Panc1 (cell line): ENCODE measurements around the gene FRMPD1.

Experiments
- CTCF ChIP-seq: fragments of 450-650 bp; IDR thresholded peaks from 2 replicates; pipeline ENCODE4 v1.5.1; 2017; ENCODE audit warnings: mild to moderate bottlenecking
- POLR2AphosphoS5 ChIP-seq: IDR thresholded peaks from 2 replicates; pipeline ENCODE4 v1.6.1; 2012; ENCODE audit warnings: mild to moderate bottlenecking, low read depth, low read length, moderate library complexity
- SIN3A ChIP-seq: IDR thresholded peaks from 2 replicates; pipeline ENCODE4 v1.6.1; 2012; ENCODE audit warnings: low read depth, mild to moderate bottlenecking, low read length, moderate library complexity, borderline replicate concordance; ENCODE audit not compliant: insufficient read depth
- TCF7L2 ChIP-seq: IDR thresholded peaks from 2 replicates; pipeline ENCODE4 v1.6.1; 2011; ENCODE audit warnings: mild to moderate bottlenecking, low read depth, low read length, inconsistent platforms
- TF ChIP-seq, protein P1 (sequence below), 2 experiments: IDR thresholded peaks; 2 replicates each; pipeline ENCODE4 v1.6.1; 2011 to 2012; ENCODE audit warnings: low read depth in 2 of 2, control low read depth in 1 of 2, low read length in 1 of 2, mild to moderate bottlenecking in 1 of 2, moderate library complexity in 1 of 2; ENCODE audit not compliant: insufficient read depth in 1 of 2

GRCh38 chr9:37609735-37610397 lies 40.9 kb upstream of the FRMPD1 start:
- TF ChIP-seq CTCF, result no peak
- no peak for TF ChIP-seq SIN3A
- no peak for TF ChIP-seq POLR2AphosphoS5
- TF ChIP-seq, protein P1, sequence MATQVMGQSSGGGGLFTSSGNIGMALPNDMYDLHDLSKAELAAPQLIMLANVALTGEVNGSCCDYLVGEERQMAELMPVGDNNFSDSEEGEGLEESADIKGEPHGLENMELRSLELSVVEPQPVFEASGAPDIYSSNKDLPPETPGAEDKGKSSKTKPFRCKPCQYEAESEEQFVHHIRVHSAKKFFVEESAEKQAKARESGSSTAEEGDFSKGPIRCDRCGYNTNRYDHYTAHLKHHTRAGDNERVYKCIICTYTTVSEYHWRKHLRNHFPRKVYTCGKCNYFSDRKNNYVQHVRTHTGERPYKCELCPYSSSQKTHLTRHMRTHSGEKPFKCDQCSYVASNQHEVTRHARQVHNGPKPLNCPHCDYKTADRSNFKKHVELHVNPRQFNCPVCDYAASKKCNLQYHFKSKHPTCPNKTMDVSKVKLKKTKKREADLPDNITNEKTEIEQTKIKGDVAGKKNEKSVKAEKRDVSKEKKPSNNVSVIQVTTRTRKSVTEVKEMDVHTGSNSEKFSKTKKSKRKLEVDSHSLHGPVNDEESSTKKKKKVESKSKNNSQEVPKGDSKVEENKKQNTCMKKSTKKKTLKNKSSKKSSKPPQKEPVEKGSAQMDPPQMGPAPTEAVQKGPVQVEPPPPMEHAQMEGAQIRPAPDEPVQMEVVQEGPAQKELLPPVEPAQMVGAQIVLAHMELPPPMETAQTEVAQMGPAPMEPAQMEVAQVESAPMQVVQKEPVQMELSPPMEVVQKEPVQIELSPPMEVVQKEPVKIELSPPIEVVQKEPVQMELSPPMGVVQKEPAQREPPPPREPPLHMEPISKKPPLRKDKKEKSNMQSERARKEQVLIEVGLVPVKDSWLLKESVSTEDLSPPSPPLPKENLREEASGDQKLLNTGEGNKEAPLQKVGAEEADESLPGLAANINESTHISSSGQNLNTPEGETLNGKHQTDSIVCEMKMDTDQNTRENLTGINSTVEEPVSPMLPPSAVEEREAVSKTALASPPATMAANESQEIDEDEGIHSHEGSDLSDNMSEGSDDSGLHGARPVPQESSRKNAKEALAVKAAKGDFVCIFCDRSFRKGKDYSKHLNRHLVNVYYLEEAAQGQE (IDR thresholded peaks at IDR 0.05; ENCODE audit: insufficient read depth in 1 of 2, low read depth in 2 of 2, low read length in 1 of 2), result no peak
- no peak for TF ChIP-seq TCF7L2
